Body of pancreas (tissue), 4 donors: ENCODE data around the gene AP1S1.
"Not testable (repeated sequence)": the region's sequence is repeated elsewhere in the genome, so short reads cannot be mapped to it uniquely, and the experiment has no call there.

ENCODE experiments used
- POLR2A ChIP-seq, 3 donors: fragments of 450-650 bp; IDR thresholded peaks; one replicate each; pipeline ENCODE4 v1.6.1; 2016; ENCODE audit warnings: antibody characterized with exemption in 3 of 3, mild to moderate bottlenecking in 2 of 3
- TF ChIP-seq, protein P1 (sequence below), 7 experiments: fragments of 450-650 bp in 4 of 7; fragments of 200-600 bp in 3 of 7; sonication (generic) in 3 of 7; IDR thresholded peaks; one replicate each; pipeline ENCODE4 v1.5.1; 2016 to 2019; ENCODE audit warnings: antibody characterized with exemption in 7 of 7

- TF ChIP-seq, protein P1, sequence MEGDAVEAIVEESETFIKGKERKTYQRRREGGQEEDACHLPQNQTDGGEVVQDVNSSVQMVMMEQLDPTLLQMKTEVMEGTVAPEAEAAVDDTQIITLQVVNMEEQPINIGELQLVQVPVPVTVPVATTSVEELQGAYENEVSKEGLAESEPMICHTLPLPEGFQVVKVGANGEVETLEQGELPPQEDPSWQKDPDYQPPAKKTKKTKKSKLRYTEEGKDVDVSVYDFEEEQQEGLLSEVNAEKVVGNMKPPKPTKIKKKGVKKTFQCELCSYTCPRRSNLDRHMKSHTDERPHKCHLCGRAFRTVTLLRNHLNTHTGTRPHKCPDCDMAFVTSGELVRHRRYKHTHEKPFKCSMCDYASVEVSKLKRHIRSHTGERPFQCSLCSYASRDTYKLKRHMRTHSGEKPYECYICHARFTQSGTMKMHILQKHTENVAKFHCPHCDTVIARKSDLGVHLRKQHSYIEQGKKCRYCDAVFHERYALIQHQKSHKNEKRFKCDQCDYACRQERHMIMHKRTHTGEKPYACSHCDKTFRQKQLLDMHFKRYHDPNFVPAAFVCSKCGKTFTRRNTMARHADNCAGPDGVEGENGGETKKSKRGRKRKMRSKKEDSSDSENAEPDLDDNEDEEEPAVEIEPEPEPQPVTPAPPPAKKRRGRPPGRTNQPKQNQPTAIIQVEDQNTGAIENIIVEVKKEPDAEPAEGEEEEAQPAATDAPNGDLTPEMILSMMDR (IDR thresholded peaks at IDR 0.05): not testable (repeated sequence)
- not testable (repeated sequence) for TF ChIP-seq POLR2A (IDR thresholded peaks at IDR 0.05)
These were observed 49.0 kb upstream of the AP1S1 start for GRCh38 chr7:101105248-101105647.
